Esophagus squamous epithelium (tissue), 5 donors: ENCODE measurements around the gene MINDY4. TPM values are rescaled to one million over a fixed set of nuclear protein-coding genes. Genes with fewer than 3 reads are reported as not detected.

Experiments used
- DNase-seq: peaks from one replicate; lab custom pipeline; 2025; lab: John Stamatoyannopoulos, UW
- H3K27ac ChIP-seq, 4 donors: fragments of 200-600 bp; sonication (generic); one replicate each; pipeline ENCODE4 v1.5.1; 2016 to 2019; ENCODE audit warnings: mild to moderate bottlenecking in 1 of 4
- H3K27me3 ChIP-seq, 4 donors: fragments of 200-600 bp; sonication (generic); 1 replicate in 3 of 4; 2 replicates in 1 of 4; pipeline versions ENCODE4 v1.5.1 to v1.6.0; 2017 to 2021; ENCODE audit warnings: antibody characterized with exemption in 1 of 4
- H3K36me3 ChIP-seq, 3 donors: fragments of 200-600 bp; sonication (generic); one replicate each; pipeline ENCODE4 v1.5.1; 2016 to 2019
- H3K4me1 ChIP-seq, 3 donors: fragments of 200-600 bp; sonication (generic); one replicate each; pipeline ENCODE4 v1.5.1; 2017 to 2019
- H3K4me3 ChIP-seq, 4 donors: fragments of 200-600 bp; sonication (generic); 1 replicate in 3 of 4; 2 replicates in 1 of 4; pipeline ENCODE4 v1.5.1; 2016 to 2019; ENCODE audit warnings: mild to moderate bottlenecking in 2 of 4, moderate library complexity in 1 of 4
- H3K9me3 ChIP-seq, 3 donors: fragments of 200-600 bp; sonication (generic); one replicate each; pipeline ENCODE4 v1.5.1; 2016 to 2019
- CTCF ChIP-seq, 6 experiments: fragments of 450-650 bp in 4 of 6; fragments of 200-600 bp in 2 of 6; sonication (generic) in 2 of 6; IDR thresholded peaks; one replicate each; pipeline ENCODE4 v1.5.1; 2016 to 2019; ENCODE audit warnings: antibody characterized with exemption in 6 of 6, mild to moderate bottlenecking in 4 of 6, moderate library complexity in 4 of 6
- POLR2A ChIP-seq, 4 donors: fragments of 450-650 bp; IDR thresholded peaks; one replicate each; pipeline ENCODE4 v1.6.1; 2017; ENCODE audit warnings: antibody characterized with exemption in 4 of 4, mild to moderate bottlenecking in 4 of 4, moderate library complexity in 3 of 4
- WGBS, 2 donors: methylation state at CpG; one replicate each; pipeline ENCODE4 v1.1.5; 2018; 5-methylcytosine and 5-hydroxymethylcytosine counted together
- intact Hi-C: fragments of 100-400 bp; cut with DNase I; formaldehyde crosslinking; loops from one replicate; pipeline ENCODE4 v1.15.0; 2022
- total RNA-seq, 4 donors: library from RNA; depleted of rRNA; stranded (reverse); fragments of >200 nt; gene quantifications; one replicate each; pipeline ENCODE4 v1.1.0, GENCODE V29; 2016
- donor health status: DM: yes; HTN: yes; CAD: no.

MINDY4 gene
- total RNA-seq, 4 donors from 2014 or later, result 2.5 to 6.3 (median 3.3) TPM

GRCh38 chr7:30850426-30850825, 79.2 kb downstream of the MINDY4 start:
- no peak for DNase-seq
- no peak for TF ChIP-seq POLR2A (IDR thresholded peaks at IDR 0.05)
- no peak for TF ChIP-seq CTCF (IDR thresholded peaks at IDR 0.05)
- H3K36me3 ChIP-seq, result no peaks in the 10 kb centered on the region
- no peaks in the 10 kb centered on the region for H3K9me3 ChIP-seq
- intact Hi-C loops, result no loop called here
- H3K27ac ChIP-seq, result peak overlapping the region in 3 of 4 donors; percentile 76 to 86 (median 80)
- no peak overlapping the region for H3K4me3 ChIP-seq
- no peaks in the 10 kb centered on the region for H3K27me3 ChIP-seq
- peaks cover 0 to 71% (median 15%) of the 10 kb centered on the region in 3 donors for H3K4me1 ChIP-seq
- WGBS, 2 donors, result 96% methylated on average over 9 of the region's 17 CpGs; no CpG with 5 or more reads in 1 of the 2 donors

- DNase-seq, result no peak
- Histone ChIP-seq H3K9me3 (no peaks in the 10 kb centered on the region), H3K27ac (peak overlapping the region; percentile 68 to 89 (median 83)), H3K36me3 (no peaks in the 10 kb centered on the region), H3K4me1 (peaks cover 0 to 57% (median 5%) of the 10 kb centered on the region in 3 donors), H3K27me3 (no peaks in the 10 kb centered on the region), H3K4me3 (no peak overlapping the region)
- WGBS, 2 donors, result 51 to 71% methylated on average over 8 to 9 of the region's 12 CpGs
- intact Hi-C loops, result no loop called here
- TF ChIP-seq CTCF (IDR thresholded peaks at IDR 0.05) (no peak), POLR2A (IDR thresholded peaks at IDR 0.05) (no peak)
These were observed 80.6 kb downstream of the MINDY4 start for GRCh38 chr7:30851651-30852307.

GRCh38 chr7:30852308-30852684, 81.1 kb downstream of the MINDY4 start:
- Histone ChIP-seq H3K4me1 (peaks cover 0 to 52% (median 5%) of the 10 kb centered on the region in 3 donors), H3K9me3 (no peaks in the 10 kb centered on the region), H3K4me3 (no peak overlapping the region), H3K36me3 (no peaks in the 10 kb centered on the region), H3K27ac (peak overlapping the region; percentile 68 to 89 (median 83)), H3K27me3 (no peaks in the 10 kb centered on the region)
- DNase-seq, result no peak
- WGBS, 2 donors, result 60 to 72% methylated on average over 2 of the region's 4 CpGs
- intact Hi-C loops, result no loop called here
- no peak for TF ChIP-seq POLR2A (IDR thresholded peaks at IDR 0.05)
- no peak for TF ChIP-seq CTCF (IDR thresholded peaks at IDR 0.05)

GRCh38 chr7:30852744-30853288, 81.6 kb downstream of the MINDY4 start:
- WGBS, 2 donors, result 83 to 87% methylated on average over 8 to 9 of the region's 11 CpGs
- peak overlapping the region; percentile 68 to 89 (median 83) for H3K27ac ChIP-seq
- no peaks in the 10 kb centered on the region for H3K9me3 ChIP-seq
- TF ChIP-seq CTCF (IDR thresholded peaks at IDR 0.05) (no peak), POLR2A (IDR thresholded peaks at IDR 0.05) (no peak)
- H3K4me1 ChIP-seq, result peaks cover 0 to 47% (median 5%) of the 10 kb centered on the region in 3 donors
- no peaks in the 10 kb centered on the region for H3K27me3 ChIP-seq
- intact Hi-C loops, result no loop called here
- H3K36me3 ChIP-seq, result no peaks in the 10 kb centered on the region
- no peak overlapping the region for H3K4me3 ChIP-seq
- DNase-seq, result no peak

- no peaks in the 10 kb centered on the region for H3K36me3 ChIP-seq
- DNase-seq, result no peak
- TF ChIP-seq POLR2A (IDR thresholded peaks at IDR 0.05), result no peak
- no peak for TF ChIP-seq CTCF (IDR thresholded peaks at IDR 0.05)
- intact Hi-C loops, result no loop called here
- 79% methylated on average over 3 of the region's 3 CpGs; no CpG with 5 or more reads in 1 of the 2 donors for WGBS, 2 donors
- H3K9me3 ChIP-seq, result no peaks in the 10 kb centered on the region
- H3K27me3 ChIP-seq, result no peaks in the 10 kb centered on the region
- no peak overlapping the region for H3K4me3 ChIP-seq
- H3K27ac ChIP-seq, result peak overlapping the region; percentile 68 to 89 (median 83)
- peaks cover 0 to 42% (median 5%) of the 10 kb centered on the region in 3 donors for H3K4me1 ChIP-seq
These were observed 82.4 kb downstream of the MINDY4 start for GRCh38 chr7:30853576-30853975.
